ENCODE data around the gene CARNS1. TPM values are rescaled to one million over a fixed set of nuclear protein-coding genes. Genes with fewer than 3 reads are reported as not detected.

Gene CARNS1
- total RNA-seq, 1 experiment from 2014 or later: 1.1 TPM

GRCh38 chr11:67370351-67371076 lies 45.0 kb upstream of the CARNS1 start:
- Mint-ChIP-seq H3K4me1 (peaks cover 44 to 50% of the 10 kb centered on the region in 2 experiments), H3K4me3 (no peak overlapping the region; a peak in 1 of 5 replicates), H3K27ac (no peak overlapping the region), H3K36me3 (ENCODE audit: insufficient read depth in 1 of 3, low read depth in 3 of 3) (no peaks in the 10 kb centered on the region; a peak in 1 of 7 replicates), H3K27me3 (ENCODE audit: low read depth) (peaks cover 73% of the 10 kb centered on the region), H3K9me3 (no peaks in the 10 kb centered on the region; a peak in 1 of 5 replicates)
- Histone ChIP-seq H3K14ac (ENCODE audit: insufficient read depth, low read length) (no peak overlapping the region), H3K56ac (ENCODE audit: insufficient read length, low read depth, low read length) (no peak overlapping the region), H2BK15ac (ENCODE audit: low read depth, low read length) (no peak overlapping the region), H3K9ac (ENCODE audit: extremely low read depth, insufficient read length, low read length) (no peak overlapping the region), H3K4me1 (ENCODE audit: insufficient read depth, low read length) (peaks cover 7% of the 10 kb centered on the region; the same call in 1 of the 2 replicates), H4K20me1 (ENCODE audit: control insufficient read depth, insufficient read depth, insufficient read length) (peaks cover 3% of the 10 kb centered on the region), H3K27me3 (ENCODE audit: insufficient read depth, low read length) (peaks cover 2% of the 10 kb centered on the region; the same call in 1 of the 2 replicates), H3K79me1 (ENCODE audit: insufficient read depth, low read depth, low read length, poor library complexity, severe bottlenecking) (no peaks in the 10 kb centered on the region), H2AK5ac (ENCODE audit: insufficient read length, low read length) (no peak overlapping the region), H3K27ac (ENCODE audit: insufficient read length, low read depth, low read length) (no peak overlapping the region), H2BK20ac (ENCODE audit: low read depth, low read length, poor library complexity, severe bottlenecking) (no peak overlapping the region), H3K4ac (ENCODE audit: low read depth, low read length) (no peak overlapping the region), H3K9me3 (ENCODE audit: control insufficient read depth, low read depth, low read length) (no peaks in the 10 kb centered on the region), H4K8ac (replicated peaks; ENCODE audit: insufficient read length, low read depth, low read length) (no peak overlapping the region), H3K23ac (ENCODE audit: insufficient read length, low read depth, low read length) (no peak overlapping the region), H2BK12ac (ENCODE audit: insufficient read length, low read depth, low read length) (no peak overlapping the region), H3K18ac (ENCODE audit: insufficient read length, low read depth, low read length) (no peak overlapping the region), H2BK120ac (ENCODE audit: low read depth, low read length, poor library complexity, severe bottlenecking) (no peak overlapping the region), H3K4me2 (ENCODE audit: insufficient read depth, insufficient read length, low read length) (no peak overlapping the region), H3T11ph (ENCODE audit: low read length) (no peak overlapping the region), H3K79me2 (ENCODE audit: insufficient read depth, low read length) (no peaks in the 10 kb centered on the region), H3K23me2 (ENCODE audit: insufficient read length, low read depth, low read length, poor library complexity, severe bottlenecking) (peaks cover 24% of the 10 kb centered on the region), H4K91ac (ENCODE audit: insufficient read length, low read depth, low read length) (no peak overlapping the region), H2AFZ (ENCODE audit: low read length) (no peak overlapping the region), H4K5ac (ENCODE audit: insufficient read length, low read depth, low read length) (no peak overlapping the region), H2BK5ac (ENCODE audit: insufficient read length, low read length) (no peak overlapping the region)
- WGBS (ENCODE audit: extremely low coverage, insufficient read length, low lambda C conversion rate): no CpG with 5 or more reads among the region's 14 CpGs
- no peak for TF ChIP-seq CTCF (conservative IDR thresholded peaks at IDR 0.05)
- no peak for DNase-seq
